Mucosa of descending colon (tissue), 3 donors: ENCODE data around the gene GLIS1. TPM values are rescaled to one million over a fixed set of nuclear protein-coding genes. Genes with fewer than 3 reads are reported as not detected.

ENCODE experiments used
- ATAC-seq: fragments of 200-7000 bp; cut with Tn5 transposase; one replicate; pipeline ENCODE4 v1.9.1; 2020; ENCODE audit warnings: mild to moderate bottlenecking, moderate library complexity
- DNase-seq, 3 donors: peaks; one replicate each; pipeline ENCODE4 v3.0.0-alpha.2; 2020
- H3K36me3 ChIP-seq: fragments of 200-600 bp; one replicate; pipeline ENCODE4 v1.8.0; 2021; ENCODE audit warnings: low read depth, mild to moderate bottlenecking
- H3K4me1 ChIP-seq: fragments of 200-600 bp; one replicate; pipeline ENCODE4 v1.8.0; 2021; ENCODE audit warnings: low read depth, mild to moderate bottlenecking
- H3K4me3 ChIP-seq: fragments of 200-600 bp; one replicate; pipeline ENCODE4 v1.8.0; 2021; ENCODE audit warnings: mild to moderate bottlenecking
- H3K9me3 ChIP-seq: fragments of 200-600 bp; one replicate; pipeline ENCODE4 v1.8.0; 2021; ENCODE audit warnings: mild to moderate bottlenecking
- intact Hi-C, 2 donors: fragments of 100-400 bp; cut with DNase I in 1 of 2; cut with micrococcal nuclease in 1 of 2; formaldehyde crosslinking; loops; one replicate each; pipeline versions ENCODE4 v1.11.0 to v1.11.1; 2022; cut with DNase I, micrococcal nuclease
- total RNA-seq, 3 donors: library from RNA; stranded (reverse); fragmentation: NEBNext Ultra II Directional in 2 of 3; extraction: Animal tissue kit (Norgen Biotek cat#: 25700) in 2 of 3; gene quantifications; one replicate each; pipeline versions ENCODE4 v1.2.1 to v1.2.4, GENCODE V29; 2021 to 2023
- TF ChIP-seq, protein P1 (sequence below): fragments of 200-600 bp; IDR thresholded peaks from one replicate; pipeline ENCODE4 v1.8.0; 2022; ENCODE audit warnings: antibody characterized with exemption, mild to moderate bottlenecking
- donor health status: DM: no; HTN: no; CAD: no; lungs with moderate emphysema.
- donor health status: DM: no; HTN: no; CAD: no.
- donor health status: DM: no; HTN: yes; CAD: no.

GLIS1 gene
- total RNA-seq, 3 donors from 2014 or later = 0.09 to 0.24 (median 0.14) TPM

DNA sequence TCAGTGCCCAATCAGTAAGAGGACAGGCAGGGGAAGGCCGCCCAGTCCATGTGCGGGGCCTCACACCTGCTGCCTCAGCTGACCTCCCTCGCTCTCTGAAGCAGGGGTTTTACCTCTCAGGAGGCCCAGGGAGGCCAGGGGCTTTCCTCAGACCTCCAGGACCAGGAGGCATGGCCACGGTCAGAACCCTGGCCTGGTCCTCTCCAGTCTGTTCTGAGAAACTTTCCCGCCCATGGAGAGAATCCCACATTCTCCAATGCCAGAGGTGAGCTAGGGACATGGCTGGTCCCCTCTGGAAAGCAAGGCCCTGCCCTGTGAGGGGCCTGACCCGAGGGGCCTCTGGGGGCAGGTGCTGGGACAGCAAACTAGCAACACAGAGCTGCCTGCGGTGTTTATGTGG, 211.6 kb downstream of the GLIS1 start:
- no peaks in the 10 kb centered on the region for H3K9me3 ChIP-seq
- TF ChIP-seq, protein P1, sequence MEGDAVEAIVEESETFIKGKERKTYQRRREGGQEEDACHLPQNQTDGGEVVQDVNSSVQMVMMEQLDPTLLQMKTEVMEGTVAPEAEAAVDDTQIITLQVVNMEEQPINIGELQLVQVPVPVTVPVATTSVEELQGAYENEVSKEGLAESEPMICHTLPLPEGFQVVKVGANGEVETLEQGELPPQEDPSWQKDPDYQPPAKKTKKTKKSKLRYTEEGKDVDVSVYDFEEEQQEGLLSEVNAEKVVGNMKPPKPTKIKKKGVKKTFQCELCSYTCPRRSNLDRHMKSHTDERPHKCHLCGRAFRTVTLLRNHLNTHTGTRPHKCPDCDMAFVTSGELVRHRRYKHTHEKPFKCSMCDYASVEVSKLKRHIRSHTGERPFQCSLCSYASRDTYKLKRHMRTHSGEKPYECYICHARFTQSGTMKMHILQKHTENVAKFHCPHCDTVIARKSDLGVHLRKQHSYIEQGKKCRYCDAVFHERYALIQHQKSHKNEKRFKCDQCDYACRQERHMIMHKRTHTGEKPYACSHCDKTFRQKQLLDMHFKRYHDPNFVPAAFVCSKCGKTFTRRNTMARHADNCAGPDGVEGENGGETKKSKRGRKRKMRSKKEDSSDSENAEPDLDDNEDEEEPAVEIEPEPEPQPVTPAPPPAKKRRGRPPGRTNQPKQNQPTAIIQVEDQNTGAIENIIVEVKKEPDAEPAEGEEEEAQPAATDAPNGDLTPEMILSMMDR = no peak
- DNase-seq = no peak
- no peaks in the 10 kb centered on the region for H3K36me3 ChIP-seq
- no peak overlapping the region for H3K4me3 ChIP-seq
- no peaks in the 10 kb centered on the region for H3K4me1 ChIP-seq
- ATAC-seq = no peak
- intact Hi-C loops = no loop called here

- no peaks in the 10 kb centered on the region for H3K4me1 ChIP-seq
- intact Hi-C loops = no loop called here
- no peaks in the 10 kb centered on the region for H3K9me3 ChIP-seq
- TF ChIP-seq, protein P1 = no peak
- peak in 1 of 3 donors; percentile 19 for DNase-seq
- H3K4me3 ChIP-seq = no peak overlapping the region
- peak; percentile 33 for ATAC-seq
- H3K36me3 ChIP-seq = no peaks in the 10 kb centered on the region
Observed at GRCh38 chr1:53526451-53527101, 212.4 kb downstream of the GLIS1 start.

DNA sequence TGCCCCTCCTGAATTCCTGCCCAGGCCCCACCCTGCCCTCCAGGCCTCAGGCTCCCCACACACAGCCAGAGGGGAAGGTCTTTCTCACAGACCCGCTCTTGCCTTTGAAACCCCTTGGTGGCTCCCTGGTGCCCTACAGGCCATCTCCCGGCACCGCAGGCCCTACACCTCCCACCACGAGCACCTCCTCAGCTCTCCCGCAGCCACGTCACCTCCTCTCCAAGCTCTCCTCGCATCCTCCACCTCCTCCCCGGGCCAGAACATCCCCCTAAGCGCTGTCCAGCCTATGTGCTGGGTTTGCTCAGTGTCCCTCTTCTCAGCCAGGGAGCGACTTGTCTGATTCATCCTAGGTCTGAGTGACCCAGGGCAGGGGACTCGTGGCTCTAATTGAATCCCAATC, 213.4 kb downstream of the GLIS1 start:
- no peaks in the 10 kb centered on the region for H3K36me3 ChIP-seq
- DNase-seq = no peak
- ATAC-seq = no peak
- TF ChIP-seq, protein P1 = no peak
- no peak overlapping the region for H3K4me3 ChIP-seq
- no peaks in the 10 kb centered on the region for H3K4me1 ChIP-seq
- intact Hi-C loops = no loop called here
- no peaks in the 10 kb centered on the region for H3K9me3 ChIP-seq

GRCh38 chr1:53524428-53525375, 214.3 kb downstream of the GLIS1 start:
- Histone ChIP-seq H3K4me1 (no peaks in the 10 kb centered on the region), H3K4me3 (no peak overlapping the region), H3K9me3 (no peaks in the 10 kb centered on the region), H3K36me3 (no peaks in the 10 kb centered on the region)
- TF ChIP-seq, protein P1 = no peak
- DNase-seq = peak in 1 of 3 donors; percentile 38
- ATAC-seq = no peak
- intact Hi-C loops = no loop called here

DNA sequence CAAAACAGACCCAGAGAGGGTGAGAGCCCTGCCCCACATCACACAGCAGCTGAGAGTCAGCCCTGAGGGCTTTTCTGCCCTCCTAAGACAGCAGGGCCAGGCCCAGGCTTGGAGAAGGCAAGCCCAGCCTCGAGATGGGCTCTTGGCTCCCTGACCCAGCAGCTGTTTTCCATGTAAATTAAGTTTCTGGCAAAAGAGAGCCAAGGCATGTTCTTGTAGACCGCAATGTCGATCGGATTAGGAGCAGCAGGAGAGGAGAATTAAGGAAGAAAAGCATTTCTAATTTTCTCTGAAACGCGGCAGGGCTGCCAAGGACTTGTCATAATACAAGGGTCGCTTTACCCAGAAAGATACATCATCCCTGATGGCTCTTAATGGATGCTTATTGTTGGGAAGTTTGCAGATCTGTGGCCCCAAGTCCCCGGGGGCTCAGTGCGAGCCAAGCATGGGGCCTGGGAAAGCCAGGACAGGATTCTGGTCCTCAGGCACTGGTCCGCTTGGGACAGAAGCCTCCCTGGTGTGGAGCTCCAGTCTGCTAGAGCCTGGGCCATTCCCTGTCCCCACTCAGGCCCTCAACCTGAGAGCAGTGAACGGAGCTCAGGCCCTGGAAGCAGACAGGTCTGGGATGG, 216.9 kb downstream of the GLIS1 start:
- Histone ChIP-seq H3K36me3 (no peaks in the 10 kb centered on the region), H3K4me1 (no peaks in the 10 kb centered on the region), H3K9me3 (no peaks in the 10 kb centered on the region), H3K4me3 (no peak overlapping the region)
- DNase-seq (peak in 1 of 3 donors; percentile 5), ATAC-seq (no peak)
- intact Hi-C loops = no loop called here
- TF ChIP-seq, protein P1 = no peak
